ENCODE measurements around the gene MYO5C.

DNA sequence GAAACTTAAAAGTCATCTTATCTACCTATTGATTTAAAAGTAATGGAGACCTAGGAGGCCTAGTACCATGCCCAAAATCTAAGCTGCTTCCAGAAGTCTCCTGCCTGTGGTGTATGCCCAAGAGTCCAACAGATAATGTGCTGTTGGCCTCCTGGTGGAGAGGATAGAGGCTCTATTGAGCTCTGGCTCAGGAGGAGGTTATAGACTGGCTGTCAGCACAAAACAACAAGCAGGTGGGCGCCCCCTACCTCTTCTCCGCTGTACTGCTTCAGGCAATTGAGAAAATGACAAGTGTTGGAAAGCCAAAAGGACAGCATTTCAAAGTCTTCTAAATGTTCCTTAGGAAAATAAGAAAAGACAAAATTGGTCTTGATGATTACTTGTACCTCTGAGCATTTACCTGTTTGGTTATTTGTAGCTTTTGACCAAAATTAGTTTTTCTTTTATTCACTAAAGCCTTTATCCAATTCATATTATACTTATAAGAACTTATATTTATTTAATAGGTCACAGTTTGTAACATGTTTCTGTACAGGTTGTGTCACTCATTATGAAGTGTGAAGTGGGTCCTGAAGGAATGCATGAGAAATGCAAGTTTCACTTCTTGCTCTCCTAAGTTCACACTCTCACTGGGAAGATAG is 87.2 kb downstream of the MYO5C start:
- TF ChIP-seq CTCF (conservative IDR thresholded peaks at IDR 0.05; ENCODE audit: low read depth, low read length): peak; percentile 97
- no peak for TF ChIP-seq EZH2 (IDR thresholded peaks at IDR 0.05; ENCODE audit: borderline replicate concordance, low read depth, low read length, poor library complexity, severe bottlenecking)

Data from A673 (cell line).